GM12878 (cell line): ENCODE measurements around the gene ARMH1. TPM values are rescaled to one million over a fixed set of nuclear protein-coding genes. Genes with fewer than 3 reads are reported as not detected.

Source experiments
- ATAC-seq: fragments of 200-7000 bp; cut with Tn5 transposase; 3 replicates; pipeline ENCODE4 v1.9.1; 2020; ENCODE audit warnings: mild to moderate bottlenecking, moderate library complexity
- BruUV-seq: library from RNA; stranded (reverse); fragments of 400-500 nt; replicated peaks from 2 replicates; lab custom pipeline; 2021; lab: Mats Ljungman, UMichigan
- CTCF ChIA-PET: fragments of 300-600 bp; sonication (Branson Sonifier 250); formaldehyde crosslinking; extraction: SDS; loops from one replicate; lab custom pipeline; 2021; ENCODE audit warnings: inconsistent platforms; lab: Yijun Ruan, JAX
- POLR2A ChIA-PET: fragments of 350-600 bp; formaldehyde crosslinking; extraction: SDS; loops from one replicate; lab custom pipeline; 2021; ENCODE audit warnings: inconsistent platforms; lab: Charles Lee
- RAD21 ChIA-PET: fragments of 300-600 bp; sonication (Branson Sonifier 250); formaldehyde crosslinking; loops from one replicate; lab custom pipeline; 2023; ENCODE audit warnings: antibody characterized with exemption; ENCODE audit not compliant: unreplicated experiment; lab: Charles Lee
- SMC1A ChIA-PET: fragments of 300-600 bp; sonication (Branson Sonifier 250); formaldehyde crosslinking; loops from one replicate; lab custom pipeline; 2023; ENCODE audit not compliant: unreplicated experiment, uncharacterized antibody; lab: Charles Lee
- DNase-seq: peaks from one replicate; pipeline ENCODE4 v3.0.0-alpha.2; 2011; ENCODE audit warnings: low read depth, low spot score
- FAIRE-seq: peaks from 3 replicates; lab custom pipeline; 2011; peaks lifted over from hg19 to GRCh38; lab: Jason Lieb, UNC
- H2AFZ ChIP-seq: 2 replicates; pipeline ENCODE4 v1.6.0; 2011; ENCODE audit warnings: low read depth, low read length, control low read depth; ENCODE audit not compliant: control insufficient read depth
- H3K27ac ChIP-seq: 2 replicates; pipeline ENCODE4 v1.5.1; 2011; ENCODE audit warnings: control low read depth; ENCODE audit not compliant: control insufficient read depth, insufficient read depth
- H3K27me3 ChIP-seq, 2 experiments: replicated peaks in 1 of 2; 2 replicates each; pipeline versions ENCODE4 v1.6.0 to v1.6.1; 2011; ENCODE audit warnings: low read length in 1 of 2; ENCODE audit not compliant: control insufficient read depth in 2 of 2, insufficient read depth in 2 of 2
- H3K36me3 ChIP-seq, 2 experiments: 2 replicates each; pipeline ENCODE4 v1.5.1; 2011; ENCODE audit warnings: low read length in 1 of 2; ENCODE audit not compliant: control insufficient read depth in 2 of 2, insufficient read depth in 2 of 2
- H3K4me1 ChIP-seq: 2 replicates; pipeline ENCODE4 v1.6.1; 2011; ENCODE audit warnings: mild to moderate bottlenecking, low read length, moderate library complexity, mixed read lengths; ENCODE audit not compliant: control insufficient read depth, insufficient read depth
- H3K4me2 ChIP-seq: 2 replicates; pipeline ENCODE4 v1.6.0; 2011; ENCODE audit warnings: control low read depth; ENCODE audit not compliant: control insufficient read depth, insufficient read depth
- H3K4me3 ChIP-seq: fragments of 200-600 bp; sonication (generic); 2 replicates; pipeline ENCODE4 v1.5.1; 2016
- H3K79me2 ChIP-seq: 2 replicates; pipeline ENCODE4 v1.6.0; 2011; ENCODE audit warnings: low read length; ENCODE audit not compliant: control insufficient read depth, insufficient read depth
- H3K9ac ChIP-seq: 2 replicates; pipeline ENCODE4 v1.8.0; 2011; ENCODE audit warnings: low read length, control low read depth, mixed read lengths; ENCODE audit not compliant: control insufficient read depth, insufficient read depth
- H3K9me3 ChIP-seq: replicated peaks from 3 replicates; pipeline ENCODE4 v1.5.1; 2011; ENCODE audit warnings: mild to moderate bottlenecking, low read length; ENCODE audit not compliant: control insufficient read depth, insufficient read depth
- H4K20me1 ChIP-seq: 2 replicates; pipeline ENCODE4 v1.6.0; 2011; ENCODE audit not compliant: control insufficient read depth, insufficient read depth
- CBX3 ChIP-seq: fragments of 200-600 bp; sonication (generic); IDR thresholded peaks from 2 replicates; pipeline ENCODE4 v1.6.1; 2016; ENCODE audit warnings: low read depth, borderline replicate concordance
- EP300 ChIP-seq, 2 experiments: fragments of 150-350 bp in 1 of 2; IDR thresholded peaks; 2 replicates each; pipeline ENCODE4 v1.6.1; 2011 to 2012; ENCODE audit warnings: low read depth in 2 of 2, low read length in 2 of 2, borderline replicate concordance in 1 of 2, improper control_type of control experiment in 1 of 2, inconsistent platforms in 1 of 2; ENCODE audit not compliant: control insufficient read depth in 1 of 2
- FOXK2 ChIP-seq: fragments of 450-650 bp; IDR thresholded peaks from 2 replicates; pipeline ENCODE4 v1.6.1; 2017; ENCODE audit warnings: mild to moderate bottlenecking, moderate library complexity
- IKZF1 ChIP-seq: fragments of 450-650 bp; conservative IDR thresholded peaks from 2 replicates; pipeline ENCODE4 v1.6.1; 2017; ENCODE audit warnings: antibody characterized with exemption, mild to moderate bottlenecking
- JUND ChIP-seq: IDR thresholded peaks from 2 replicates; pipeline ENCODE4 v1.6.1; 2012; ENCODE audit warnings: low read depth, mild to moderate bottlenecking, low read length, improper control_type of control experiment, moderate library complexity
- KLF5 ChIP-seq: fragments of 450-650 bp; IDR thresholded peaks from 2 replicates; pipeline ENCODE4 v1.6.1; 2014; ENCODE audit warnings: mild to moderate bottlenecking; ENCODE audit not compliant: partially characterized antibody
- MTA2 ChIP-seq: fragments of 450-650 bp; IDR thresholded peaks from 2 replicates; pipeline ENCODE4 v1.6.1; 2016; ENCODE audit warnings: low read depth, mild to moderate bottlenecking, moderate library complexity
- PML ChIP-seq: IDR thresholded peaks from 2 replicates; pipeline ENCODE4 v1.6.1; 2012; ENCODE audit warnings: low read length, inconsistent platforms
- PRDM15 ChIP-seq: fragments of 450-650 bp; formaldehyde crosslinking; IDR thresholded peaks from 2 replicates; pipeline ENCODE4 v1.4.0; 2020; ENCODE audit warnings: mild to moderate bottlenecking, moderate library complexity
- RUNX3 ChIP-seq: IDR thresholded peaks from 2 replicates; pipeline ENCODE4 v1.6.1; 2012; ENCODE audit warnings: low read length, inconsistent platforms
- SUZ12 ChIP-seq: fragments of 200-600 bp; sonication (generic); IDR thresholded peaks from one replicate; pipeline ENCODE4 v1.6.1; 2018; ENCODE audit warnings: antibody characterized with exemption, mild to moderate bottlenecking; ENCODE audit not compliant: unreplicated experiment
- TCF7 ChIP-seq: IDR thresholded peaks from 2 replicates; pipeline ENCODE4 v1.6.1; 2014; ENCODE audit warnings: antibody characterized with exemption, borderline replicate concordance
- ZNF24 ChIP-seq: fragments of 450-650 bp; IDR thresholded peaks from 2 replicates; pipeline ENCODE4 v1.6.1; 2017; ENCODE audit warnings: antibody characterized with exemption, mild to moderate bottlenecking
- WGBS: methylation state at CpG from one replicate; pipeline ENCODE4 v1.1.6; 2016; ENCODE audit warnings: low lambda C conversion rate; ENCODE audit not compliant: insufficient replicate concordance, insufficient coverage; ENCODE audit errors: missing lambda C conversion rate; 5-methylcytosine and 5-hydroxymethylcytosine counted together
- in situ Hi-C: fragments of 300-500 bp; cut with MboI; formaldehyde crosslinking; loops from 9 replicates; pipeline ENCODE4 v1.14.3; 2018; ENCODE audit warnings: mixed read lengths
- intact Hi-C: fragments of 100-400 bp; cut with micrococcal nuclease; formaldehyde crosslinking; loops from one replicate; pipeline ENCODE4 v1.14.2; 2022; ENCODE audit not compliant: unreplicated experiment
- polyA plus RNA-seq, 11 experiments: library from polyadenylated mRNA; depleted of rRNA in 4 of 11; unstranded in 6 of 11; stranded (reverse) in 5 of 11; fragments of >200 nt; fragmentation: Nextera tagmentation in 4 of 11; fragmentation: Illumina TruSeq in 1 of 11; extraction: Ambion mirVana in 4 of 11; extraction: Trizol in 1 of 11; gene quantifications; 1 replicate in 1 of 11; 2 replicates in 10 of 11; pipeline versions ENCODE4 v1.2.1 to v1.2.3, GENCODE V29; 2011 to 2016; ENCODE audit warnings: inconsistent platforms in 2 of 11, missing spikeins in 2 of 11, low read depth in 1 of 11
- total RNA-seq, 4 experiments: library from RNA; depleted of rRNA in 3 of 4; stranded (reverse); fragments of >200 nt in 3 of 4; fragmentation: Illumina TruSeq in 1 of 4; extraction: Trizol in 1 of 4; gene quantifications; 2 replicates each; pipeline versions ENCODE4 v1.2.1 to v1.2.3, GENCODE V29; 2013 to 2021
- TF ChIP-seq, protein P1 (sequence below): IDR thresholded peaks from 2 replicates; pipeline ENCODE4 v1.6.1; 2012; ENCODE audit warnings: low read depth, low read length, improper control_type of control experiment
- TF ChIP-seq, protein P2 (sequence below): fragments of 450-650 bp; IDR thresholded peaks from 2 replicates; pipeline ENCODE4 v1.6.1; 2017; ENCODE audit warnings: borderline replicate concordance
- TF ChIP-seq, protein P3 (sequence below): fragments of 450-650 bp; IDR thresholded peaks from 2 replicates; pipeline ENCODE4 v1.6.1; 2017; ENCODE audit warnings: mild to moderate bottlenecking, moderate library complexity

ARMH1 gene
- total and polyA plus RNA-seq, 10 of the 15 experiments (the other 5 are each of a cell fraction or from before 2014, with no cell fraction given): 0.93 to 43.9 (median 8.2) TPM

DNA sequence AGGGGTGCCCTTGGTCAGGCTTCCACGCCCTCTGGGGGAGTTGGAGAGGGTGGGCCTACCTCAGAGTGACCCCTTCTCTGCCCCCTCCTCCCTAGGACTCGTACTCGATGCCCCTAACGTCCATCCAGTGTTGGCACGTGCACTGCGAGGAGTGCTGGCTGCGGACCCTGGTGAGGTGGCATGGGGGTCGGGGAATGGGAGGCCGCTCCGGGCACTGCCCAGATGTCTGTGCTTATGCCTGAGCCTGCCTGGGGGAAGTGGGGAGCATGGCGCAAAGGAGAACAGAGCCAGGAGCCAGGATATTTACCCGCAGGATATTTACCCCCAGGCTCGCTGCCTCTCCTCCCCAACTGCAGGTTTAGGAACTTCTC is 24.7 kb upstream of the ARMH1 start:
- no TSS peak for BruUV-seq
- ChIA-PET RAD21 (no interaction called here), SMC1A (no interaction called here), CTCF (interaction anchor here (0.6 to 4.4 kb wide), 5 partner anchors 17 to 482 kb away, joined by 3 to 76 read pairs (median 55); no protein-coding TSS in a partner anchor), POLR2A (no interaction called here)
- no peaks in the 10 kb centered on the region for H3K27me3 ChIP-seq
- no peaks in the 10 kb centered on the region for H3K4me1 ChIP-seq
- ATAC-seq: no peak
- H4K20me1 ChIP-seq: no peaks in the 10 kb centered on the region
- no peak overlapping the region for H3K27ac ChIP-seq
- no peak overlapping the region for H3K4me3 ChIP-seq
- no peaks in the 10 kb centered on the region for H3K79me2 ChIP-seq
- no peaks in the 10 kb centered on the region for H3K9me3 ChIP-seq
- no peak for FAIRE-seq
- intact Hi-C loops (loop anchor here (5.0 to 10.0 kb wide), 2 partner anchors 272 to 435 kb away; partner anchors contain the start of gene DMAP1), in situ Hi-C loops (no loop called here)
- H3K4me2 ChIP-seq: no peak overlapping the region
- H2AFZ ChIP-seq: no peak overlapping the region
- H3K36me3 ChIP-seq: peaks cover 19 to 30% of the 10 kb centered on the region in 2 experiments
- H3K9ac ChIP-seq: no peak overlapping the region
- DNase-seq: no peak
- 95% methylated on average over 13 of the region's 13 CpGs for WGBS
- no peak for TF ChIP-seq SUZ12
- TF ChIP-seq CBX3: no peak
- TF ChIP-seq JUND: no peak
- TF ChIP-seq, protein P1, sequence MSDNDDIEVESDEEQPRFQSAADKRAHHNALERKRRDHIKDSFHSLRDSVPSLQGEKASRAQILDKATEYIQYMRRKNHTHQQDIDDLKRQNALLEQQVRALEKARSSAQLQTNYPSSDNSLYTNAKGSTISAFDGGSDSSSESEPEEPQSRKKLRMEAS: no peak
- no peak for TF ChIP-seq TCF7
- no peak for TF ChIP-seq KLF5
- TF ChIP-seq, protein P2, sequence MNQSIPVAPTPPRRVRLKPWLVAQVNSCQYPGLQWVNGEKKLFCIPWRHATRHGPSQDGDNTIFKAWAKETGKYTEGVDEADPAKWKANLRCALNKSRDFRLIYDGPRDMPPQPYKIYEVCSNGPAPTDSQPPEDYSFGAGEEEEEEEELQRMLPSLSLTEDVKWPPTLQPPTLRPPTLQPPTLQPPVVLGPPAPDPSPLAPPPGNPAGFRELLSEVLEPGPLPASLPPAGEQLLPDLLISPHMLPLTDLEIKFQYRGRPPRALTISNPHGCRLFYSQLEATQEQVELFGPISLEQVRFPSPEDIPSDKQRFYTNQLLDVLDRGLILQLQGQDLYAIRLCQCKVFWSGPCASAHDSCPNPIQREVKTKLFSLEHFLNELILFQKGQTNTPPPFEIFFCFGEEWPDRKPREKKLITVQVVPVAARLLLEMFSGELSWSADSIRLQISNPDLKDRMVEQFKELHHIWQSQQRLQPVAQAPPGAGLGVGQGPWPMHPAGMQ: no peak
- no peak for TF ChIP-seq ZNF24
- no peak for TF ChIP-seq IKZF1
- TF ChIP-seq PRDM15 (CRISPR knock-in tag): no peak
- TF ChIP-seq, protein P3, sequence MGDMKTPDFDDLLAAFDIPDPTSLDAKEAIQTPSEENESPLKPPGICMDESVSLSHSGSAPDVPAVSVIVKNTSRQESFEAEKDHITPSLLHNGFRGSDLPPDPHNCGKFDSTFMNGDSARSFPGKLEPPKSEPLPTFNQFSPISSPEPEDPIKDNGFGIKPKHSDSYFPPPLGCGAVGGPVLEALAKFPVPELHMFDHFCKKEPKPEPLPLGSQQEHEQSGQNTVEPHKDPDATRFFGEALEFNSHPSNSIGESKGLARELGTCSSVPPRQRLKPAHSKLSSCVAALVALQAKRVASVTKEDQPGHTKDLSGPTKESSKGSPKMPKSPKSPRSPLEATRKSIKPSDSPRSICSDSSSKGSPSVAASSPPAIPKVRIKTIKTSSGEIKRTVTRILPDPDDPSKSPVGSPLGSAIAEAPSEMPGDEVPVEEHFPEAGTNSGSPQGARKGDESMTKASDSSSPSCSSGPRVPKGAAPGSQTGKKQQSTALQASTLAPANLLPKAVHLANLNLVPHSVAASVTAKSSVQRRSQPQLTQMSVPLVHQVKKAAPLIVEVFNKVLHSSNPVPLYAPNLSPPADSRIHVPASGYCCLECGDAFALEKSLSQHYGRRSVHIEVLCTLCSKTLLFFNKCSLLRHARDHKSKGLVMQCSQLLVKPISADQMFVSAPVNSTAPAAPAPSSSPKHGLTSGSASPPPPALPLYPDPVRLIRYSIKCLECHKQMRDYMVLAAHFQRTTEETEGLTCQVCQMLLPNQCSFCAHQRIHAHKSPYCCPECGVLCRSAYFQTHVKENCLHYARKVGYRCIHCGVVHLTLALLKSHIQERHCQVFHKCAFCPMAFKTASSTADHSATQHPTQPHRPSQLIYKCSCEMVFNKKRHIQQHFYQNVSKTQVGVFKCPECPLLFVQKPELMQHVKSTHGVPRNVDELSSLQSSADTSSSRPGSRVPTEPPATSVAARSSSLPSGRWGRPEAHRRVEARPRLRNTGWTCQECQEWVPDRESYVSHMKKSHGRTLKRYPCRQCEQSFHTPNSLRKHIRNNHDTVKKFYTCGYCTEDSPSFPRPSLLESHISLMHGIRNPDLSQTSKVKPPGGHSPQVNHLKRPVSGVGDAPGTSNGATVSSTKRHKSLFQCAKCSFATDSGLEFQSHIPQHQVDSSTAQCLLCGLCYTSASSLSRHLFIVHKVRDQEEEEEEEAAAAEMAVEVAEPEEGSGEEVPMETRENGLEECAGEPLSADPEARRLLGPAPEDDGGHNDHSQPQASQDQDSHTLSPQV: no peak
- no peak for TF ChIP-seq RUNX3
- TF ChIP-seq FOXK2: no peak
- TF ChIP-seq MTA2: no peak
- TF ChIP-seq PML: no peak
- TF ChIP-seq EP300 (IDR thresholded peaks at IDR 0.05; ENCODE audit: borderline replicate concordance in 1 of 2, control insufficient read depth in 1 of 2, low read depth in 2 of 2, low read length in 2 of 2): no peak
